Hippocampal formation (tissue), 2 donors: Measurements from ENCODE around the gene NPAS3.

Experiments
- DNase-seq, 2 donors: peaks; one replicate each; lab custom pipeline; 2025; lab: John Stamatoyannopoulos, UW

NPAS3 gene

GRCh38 chr14:33435911-33436689 lies 497.4 kb downstream of the NPAS3 start:
- DNase-seq = no peak

- DNase-seq = no peak
Measured at GRCh38 chr14:33441633-33442032, 503.0 kb downstream of the NPAS3 start.

GRCh38 chr14:33444136-33444535 lies 505.5 kb downstream of the NPAS3 start:
- no peak for DNase-seq

- DNase-seq = no peak
Measured at GRCh38 chr14:33449268-33449667, 510.6 kb downstream of the NPAS3 start.

GRCh38 chr14:33449703-33450395 lies 511.2 kb downstream of the NPAS3 start:
- DNase-seq = no peak

- no peak for DNase-seq
Measured at GRCh38 chr14:33450416-33450815, 511.7 kb downstream of the NPAS3 start.

- no peak for DNase-seq
Measured at GRCh38 chr14:33451211-33451610, 512.5 kb downstream of the NPAS3 start.

GRCh38 chr14:33452995-33453394 lies 514.3 kb downstream of the NPAS3 start:
- DNase-seq = no peak

GRCh38 chr14:33454022-33454595 lies 515.4 kb downstream of the NPAS3 start:
- no peak for DNase-seq

- DNase-seq = no peak
Measured at GRCh38 chr14:33454707-33455106, 516.0 kb downstream of the NPAS3 start.

GRCh38 chr14:33455654-33456345 lies 517.1 kb downstream of the NPAS3 start:
- DNase-seq = no peak

- DNase-seq = peak in 1 of 2 donors; percentile 54
Measured at GRCh38 chr14:33457021-33457420, 518.3 kb downstream of the NPAS3 start.

- DNase-seq = no peak
Measured at GRCh38 chr14:33457617-33458016, 518.9 kb downstream of the NPAS3 start.

GRCh38 chr14:33460164-33460563 lies 521.5 kb downstream of the NPAS3 start:
- no peak for DNase-seq

GRCh38 chr14:33461036-33461435 lies 522.4 kb downstream of the NPAS3 start:
- DNase-seq = no peak

GRCh38 chr14:33463731-33464130 lies 525.1 kb downstream of the NPAS3 start:
- DNase-seq = no peak

- no peak for DNase-seq
Measured at GRCh38 chr14:33464254-33464962, 525.7 kb downstream of the NPAS3 start.

- no peak for DNase-seq
Measured at GRCh38 chr14:33465846-33466700, 527.4 kb downstream of the NPAS3 start.

- no peak for DNase-seq
Measured at GRCh38 chr14:33467971-33468370, 529.3 kb downstream of the NPAS3 start.

GRCh38 chr14:33469898-33470297 lies 531.2 kb downstream of the NPAS3 start:
- no peak for DNase-seq

- no peak for DNase-seq
Measured at GRCh38 chr14:33471776-33472175, 533.1 kb downstream of the NPAS3 start.
